Measurements from ENCODE around the gene ECM1.

Gene ECM1

GRCh38 chr1:150543500-150544143 is 35.7 kb downstream of the ECM1 start:
- in situ Hi-C loops (cut with HindIII; ENCODE audit: low sequenced_read_pairs) = no loop called here

GRCh38 chr1:150544204-150544603 is 36.3 kb downstream of the ECM1 start:
- in situ Hi-C loops (cut with HindIII; ENCODE audit: low sequenced_read_pairs) = no loop called here

- in situ Hi-C loops (cut with HindIII; ENCODE audit: low sequenced_read_pairs) = no loop called here
Measured at GRCh38 chr1:150545486-150546032, 37.6 kb downstream of the ECM1 start.

GRCh38 chr1:150546294-150546937 is 38.5 kb downstream of the ECM1 start:
- in situ Hi-C loops (cut with HindIII; ENCODE audit: low sequenced_read_pairs) = no loop called here

- in situ Hi-C loops (cut with HindIII; ENCODE audit: low sequenced_read_pairs) = no loop called here
Measured at GRCh38 chr1:150548324-150548631, 40.4 kb downstream of the ECM1 start.

GRCh38 chr1:150548632-150549495 is 41.0 kb downstream of the ECM1 start, which contains the start of gene ADAMTSL4:
Gene ADAMTSL4, plus strand, starts transcription at chr1:150549408. Its CDS starts 2,881 bp downstream, at chr1:150552289.
- in situ Hi-C loops (cut with HindIII; ENCODE audit: low sequenced_read_pairs) = no loop called here

- in situ Hi-C loops (cut with HindIII; ENCODE audit: low sequenced_read_pairs) = no loop called here
Measured at GRCh38 chr1:150549496-150550221, 41.8 kb downstream of the ECM1 start.

GRCh38 chr1:150550222-150551050 is 42.5 kb downstream of the ECM1 start:
- in situ Hi-C loops (cut with HindIII; ENCODE audit: low sequenced_read_pairs) = no loop called here

GRCh38 chr1:150551051-150551783 is 43.3 kb downstream of the ECM1 start:
- in situ Hi-C loops (cut with HindIII; ENCODE audit: low sequenced_read_pairs) = no loop called here

GRCh38 chr1:150551784-150552127 is 43.8 kb downstream of the ECM1 start:
- in situ Hi-C loops (cut with HindIII; ENCODE audit: low sequenced_read_pairs) = no loop called here

- in situ Hi-C loops (cut with HindIII; ENCODE audit: low sequenced_read_pairs) = no loop called here
Measured at GRCh38 chr1:150552128-150552910, 44.4 kb downstream of the ECM1 start.

GRCh38 chr1:150552911-150553289 is 45.0 kb downstream of the ECM1 start:
- in situ Hi-C loops (cut with HindIII; ENCODE audit: low sequenced_read_pairs) = no loop called here

- in situ Hi-C loops (cut with HindIII; ENCODE audit: low sequenced_read_pairs) = no loop called here
Measured at GRCh38 chr1:150553392-150554085, 45.6 kb downstream of the ECM1 start.

- in situ Hi-C loops (cut with HindIII; ENCODE audit: low sequenced_read_pairs) = no loop called here
Measured at GRCh38 chr1:150554086-150554452, 46.2 kb downstream of the ECM1 start.

GRCh38 chr1:150555198-150555970 is 47.5 kb downstream of the ECM1 start:
- in situ Hi-C loops (cut with HindIII; ENCODE audit: low sequenced_read_pairs) = no loop called here

GRCh38 chr1:150555971-150556865 is 48.3 kb downstream of the ECM1 start:
- in situ Hi-C loops (cut with HindIII; ENCODE audit: low sequenced_read_pairs) = no loop called here

Measured in DLD1 (cell line).